Gastrocnemius medialis (tissue), 4 donors: Measurements from ENCODE around the gene KCNQ2. TPM values are rescaled to one million over a fixed set of nuclear protein-coding genes. Genes with fewer than 3 reads are reported as not detected.

Experiments
- ATAC-seq, 2 donors: fragments of 150-250 bp; one replicate each; pipeline ENCODE4 v1.9.1; 2016
- DNase-seq, 2 donors: peaks; one replicate each; pipeline ENCODE4 v3.0.0-alpha.2; 2019
- H3K27ac ChIP-seq, 4 donors: fragments of 200-600 bp; sonication (generic); 1 replicate in 1 of 4; 2 replicates in 3 of 4; pipeline ENCODE4 v1.5.1; 2016 to 2018; ENCODE audit warnings: mild to moderate bottlenecking in 2 of 4, moderate library complexity in 1 of 4
- H3K27me3 ChIP-seq, 3 donors: fragments of 200-600 bp; sonication (generic) in 2 of 3; 1 replicate in 1 of 3; 2 replicates in 2 of 3; pipeline versions ENCODE4 v1.5.1 to v1.6.0; 2016 to 2019; ENCODE audit warnings: mild to moderate bottlenecking in 1 of 3, moderate library complexity in 1 of 3
- H3K36me3 ChIP-seq, 2 donors: fragments of 200-600 bp; sonication (generic) in 1 of 2; one replicate each; pipeline ENCODE4 v1.5.1; 2017 to 2018
- H3K4me1 ChIP-seq, 2 donors: fragments of 200-600 bp; sonication (generic) in 1 of 2; one replicate each; pipeline ENCODE4 v1.5.1; 2016 to 2017; ENCODE audit warnings: mild to moderate bottlenecking in 2 of 2
- H3K4me3 ChIP-seq, 4 donors: fragments of 200-600 bp; sonication (generic) in 3 of 4; 1 replicate in 1 of 4; 2 replicates in 3 of 4; pipeline ENCODE4 v1.5.1; 2016 to 2019; ENCODE audit warnings: mild to moderate bottlenecking in 2 of 4
- H3K9me3 ChIP-seq, 3 donors: fragments of 200-600 bp; sonication (generic) in 2 of 3; 1 replicate in 1 of 3; 2 replicates in 2 of 3; pipeline ENCODE4 v1.5.1; 2016 to 2019
- CTCF ChIP-seq, 5 experiments: fragments of 450-650 bp in 3 of 5; fragments of 200-600 bp in 2 of 5; sonication (generic) in 2 of 5; IDR thresholded peaks in 4 of 5; conservative IDR thresholded peaks in 1 of 5; 1 replicate in 4 of 5; 2 replicates in 1 of 5; pipeline ENCODE4 v1.5.1; 2016 to 2019; ENCODE audit warnings: antibody characterized with exemption in 5 of 5, mild to moderate bottlenecking in 3 of 5, moderate library complexity in 3 of 5
- POLR2A ChIP-seq, 2 donors: fragments of 450-650 bp; IDR thresholded peaks; one replicate each; pipeline ENCODE4 v1.6.1; 2017; ENCODE audit warnings: antibody characterized with exemption in 2 of 2, mild to moderate bottlenecking in 2 of 2, moderate library complexity in 2 of 2
- in situ Hi-C, 4 donors: fragments of 200-750 bp; cut with MboI; loops; one replicate each; pipeline versions ENCODE4 v1.15.0 to v1.8.0; 2017; ENCODE audit warnings: low sequenced_read_pairs in 4 of 4
- intact Hi-C: fragments of 100-400 bp; cut with DNase I; formaldehyde crosslinking; loops from one replicate; pipeline ENCODE4 v1.15.1; 2023; ENCODE audit warnings: low total_unique reads
- total RNA-seq, 4 donors: library from RNA; depleted of rRNA; stranded (reverse); fragments of >200 nt; gene quantifications; one replicate each; pipeline versions ENCODE4 v1.1.0 to v1.2.3, GENCODE V29; 2016

KCNQ2 gene
- total RNA-seq, 4 donors from 2014 or later = not detected

GRCh38 chr20:63495741-63496595 lies 23.5 kb upstream of the KCNQ2 start:
- Histone ChIP-seq H3K9me3 (no peaks in the 10 kb centered on the region), H3K36me3 (peaks cover 0 to 47% of the 10 kb centered on the region in 2 donors), H3K27me3 (no peaks in the 10 kb centered on the region), H3K4me1 (peaks cover 22 to 50% of the 10 kb centered on the region in 2 donors), H3K27ac (peak overlapping the region; percentile 94 to 100 (median 98)), H3K4me3 (peak overlapping the region; percentile 67 to 88 (median 84))
- peak in 1 of 2 donors; percentile 70 for DNase-seq
- in situ Hi-C loops = no loop called here
- peak in 1 of 2 donors; percentile 21 for ATAC-seq
- intact Hi-C loops = loop anchor here (1.0 kb wide), 1 partner anchor 24 kb away; the partner anchor contains the start of gene PPDPF
- no peak for TF ChIP-seq POLR2A (IDR thresholded peaks at IDR 0.05)
- TF ChIP-seq CTCF (IDR thresholded peaks at IDR 0.05 in 4 of 5, conservative IDR thresholded peaks at IDR 0.05 in 1 of 5) = peak; percentile 84 to 98 (median 97)

- intact Hi-C loops = no loop called here
- Histone ChIP-seq H3K4me3 (no peak overlapping the region), H3K27ac (peak overlapping the region; percentile 94 to 100 (median 98)), H3K36me3 (peaks cover 0 to 54% of the 10 kb centered on the region in 2 donors), H3K4me1 (peaks cover 18 to 45% of the 10 kb centered on the region in 2 donors), H3K9me3 (no peaks in the 10 kb centered on the region), H3K27me3 (no peaks in the 10 kb centered on the region)
- in situ Hi-C loops = no loop called here
- no peak for ATAC-seq
- DNase-seq = no peak
- TF ChIP-seq CTCF (IDR thresholded peaks at IDR 0.05 in 4 of 5, conservative IDR thresholded peaks at IDR 0.05 in 1 of 5) (no peak), POLR2A (IDR thresholded peaks at IDR 0.05) (no peak)
Measured at GRCh38 chr20:63495167-63495720, 22.8 kb upstream of the KCNQ2 start.

GRCh38 chr20:63494420-63495166 lies 22.1 kb upstream of the KCNQ2 start:
- Histone ChIP-seq H3K36me3 (peaks cover 0 to 61% of the 10 kb centered on the region in 2 donors), H3K27ac (peak overlapping the region; percentile 31 to 100 (median 69)), H3K9me3 (no peaks in the 10 kb centered on the region), H3K4me3 (no peak overlapping the region), H3K4me1 (peaks cover 15 to 38% of the 10 kb centered on the region in 2 donors), H3K27me3 (no peaks in the 10 kb centered on the region)
- TF ChIP-seq POLR2A (IDR thresholded peaks at IDR 0.05) (no peak), CTCF (IDR thresholded peaks at IDR 0.05 in 4 of 5, conservative IDR thresholded peaks at IDR 0.05 in 1 of 5) (no peak)
- in situ Hi-C loops (no loop called here), intact Hi-C loops (no loop called here)
- no peak for ATAC-seq
- peak in 1 of 2 donors; percentile 29 for DNase-seq

- Histone ChIP-seq H3K27me3 (no peaks in the 10 kb centered on the region), H3K4me3 (no peak overlapping the region), H3K27ac (peak overlapping the region in 3 of 4 donors; percentile 41 to 100 (median 97)), H3K9me3 (no peaks in the 10 kb centered on the region), H3K36me3 (peaks cover 0 to 66% of the 10 kb centered on the region in 2 donors), H3K4me1 (peaks cover 15 to 34% of the 10 kb centered on the region in 2 donors)
- TF ChIP-seq CTCF (IDR thresholded peaks at IDR 0.05 in 4 of 5, conservative IDR thresholded peaks at IDR 0.05 in 1 of 5) (no peak), POLR2A (IDR thresholded peaks at IDR 0.05) (no peak)
- peak in 1 of 2 donors; percentile 16 for DNase-seq
- in situ Hi-C loops (no loop called here), intact Hi-C loops (no loop called here)
- no peak for ATAC-seq
Measured at GRCh38 chr20:63494084-63494419, 21.6 kb upstream of the KCNQ2 start.
